Aorta (tissue), 5 donors: Measurements from ENCODE around the gene EYA3. TPM values are rescaled to one million over a fixed set of nuclear protein-coding genes. Genes with fewer than 3 reads are reported as not detected.
"Not testable (repeated sequence)": the region's sequence is repeated elsewhere in the genome, so short reads cannot be mapped to it uniquely, and the experiment has no call there.

Experiments used
- ATAC-seq: fragments of 200-7000 bp; cut with Tn5 transposase; one replicate; pipeline ENCODE4 v1.9.1; 2022; ENCODE audit warnings: moderate library complexity; ENCODE audit not compliant: low FRiP score
- DNase-seq, 2 donors: peaks; one replicate each; pipeline ENCODE4 v3.0.0-alpha.2; 2020
- H3K27ac ChIP-seq, 2 donors: one replicate each; pipeline ENCODE4 v1.5.1; 2013; ENCODE audit warnings: low read length in 2 of 2, mild to moderate bottlenecking in 2 of 2, moderate library complexity in 2 of 2, control low read depth in 1 of 2, inconsistent platforms in 1 of 2, low read depth in 1 of 2
- H3K27me3 ChIP-seq, 2 donors: one replicate each; pipeline ENCODE4 v1.6.1; 2013; ENCODE audit warnings: control low read depth in 1 of 2, low read length in 1 of 2, mild to moderate bottlenecking in 1 of 2, moderate library complexity in 1 of 2; ENCODE audit not compliant: insufficient read depth in 2 of 2, control insufficient read depth in 1 of 2
- H3K36me3 ChIP-seq, 2 donors: one replicate each; pipeline ENCODE4 v1.6.1; 2013; ENCODE audit warnings: control low read depth in 1 of 2, low read length in 1 of 2, mild to moderate bottlenecking in 1 of 2; ENCODE audit not compliant: insufficient read depth in 2 of 2, control insufficient read depth in 1 of 2
- H3K4me1 ChIP-seq, 2 donors: one replicate each; pipeline ENCODE4 v1.6.1; 2013; ENCODE audit warnings: low read length in 2 of 2, control low read depth in 1 of 2, mild to moderate bottlenecking in 1 of 2, moderate library complexity in 1 of 2; ENCODE audit not compliant: insufficient read depth in 2 of 2, control insufficient read depth in 1 of 2
- H3K4me3 ChIP-seq, 2 donors: one replicate each; pipeline ENCODE4 v1.5.1; 2013; ENCODE audit warnings: low read length in 2 of 2, control low read depth in 1 of 2, mild to moderate bottlenecking in 1 of 2
- H3K9me3 ChIP-seq: one replicate; pipeline ENCODE4 v1.6.1; 2013; ENCODE audit warnings: mild to moderate bottlenecking, low read length; ENCODE audit not compliant: control insufficient read depth
- WGBS, 2 donors: extraction: QIAGEN DNeasy Blood & Tissue Kit; methylation state at CpG; one replicate each; pipeline ENCODE4 v1.1.7; 2013; 5-methylcytosine and 5-hydroxymethylcytosine counted together
- intact Hi-C, 2 donors: fragments of 100-400 bp; cut with DNase I; formaldehyde crosslinking; loops; one replicate each; pipeline versions ENCODE4 v1.14.2 to v1.15.0; 2022
- polyA plus RNA-seq, 2 donors: library from polyadenylated mRNA; stranded (reverse); fragments of 200-250 nt; gene quantifications; one replicate each; pipeline ENCODE4 v1.2.3, GENCODE V29; 2013
- total RNA-seq, 2 donors: library from RNA; stranded (reverse); fragmentation: NEBNext Ultra II Directional; extraction: Animal tissue kit (Norgen Biotek cat#: 25700); gene quantifications; one replicate each; pipeline ENCODE4 v1.2.1, GENCODE V29; 2021
- donor health status: healthy with polysubstance abuse.
- donor health status: Bipolar disorder and iron deficiency.
- donor health status: DM: no; HTN: no; CAD: no.
- donor health status: DM: no; HTN: no; CAD: no.
- donor health status: DM: yes; HTN: yes; CAD: no.

EYA3 gene
- total and polyA plus RNA-seq, 4 donors, result 3.4 to 25.3 (median 12.9) TPM

DNA sequence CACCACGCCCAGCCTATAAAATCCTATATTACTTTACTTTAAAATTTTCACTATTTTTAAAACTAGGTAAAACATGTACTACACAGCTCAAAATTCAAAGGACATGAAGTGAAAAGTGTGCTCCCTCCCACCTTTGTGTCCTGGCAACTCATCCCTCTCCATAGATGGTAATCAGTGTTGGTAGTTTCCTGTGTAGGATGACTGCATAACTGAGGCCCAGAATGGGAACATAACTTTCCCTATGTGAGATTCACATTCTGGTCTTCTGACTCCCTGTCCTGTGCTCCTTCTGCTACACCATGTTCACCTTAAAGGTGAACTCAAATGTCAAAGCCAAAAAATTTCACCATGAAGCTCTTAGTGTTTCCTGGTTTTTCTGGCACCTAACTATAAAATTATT, 89.4 kb downstream of the EYA3 start:
- no peak overlapping the region for H3K27ac ChIP-seq
- ATAC-seq (no peak), DNase-seq (no peak)
- H3K4me1 ChIP-seq, result no peaks in the 10 kb centered on the region
- intact Hi-C loops, result no loop called here
- no peak overlapping the region for H3K4me3 ChIP-seq
- WGBS, 2 donors, result 96 to 98% methylated on average over 1 of the region's 1 CpG
- H3K27me3 ChIP-seq, result no peaks in the 10 kb centered on the region
- H3K36me3 ChIP-seq, result peaks cover 9 to 16% of the 10 kb centered on the region in 2 donors
- H3K9me3 ChIP-seq, result no peaks in the 10 kb centered on the region

DNA sequence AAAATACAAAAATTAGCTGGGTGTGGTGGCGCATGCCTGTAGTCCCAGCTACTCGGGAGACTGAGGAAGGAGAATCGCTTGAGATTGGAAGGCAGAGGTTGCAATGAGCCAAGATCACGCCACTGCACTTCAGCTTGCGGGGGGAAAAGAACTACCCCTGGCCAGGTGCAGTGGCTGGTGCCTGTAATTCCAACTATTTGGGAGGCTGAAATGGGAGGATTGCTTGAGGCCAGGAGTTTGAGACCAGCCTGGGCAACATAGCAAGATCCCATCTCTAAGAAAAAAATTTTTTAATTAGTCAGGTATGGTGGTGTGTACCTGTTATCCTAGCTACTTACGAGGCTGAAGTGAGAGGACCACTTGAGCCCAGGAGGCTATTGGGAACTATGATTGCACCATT, 93.9 kb downstream of the EYA3 start:
- H3K9me3 ChIP-seq, H3K4me1 ChIP-seq, ATAC-seq, H3K4me3 ChIP-seq, intact Hi-C loops, H3K27me3 ChIP-seq, DNase-seq, H3K27ac ChIP-seq: not testable (repeated sequence)
- 96 to 99% methylated on average over 6 of the region's 6 CpGs for WGBS, 2 donors
- peaks cover 10 to 20% of the 10 kb centered on the region in 2 donors for H3K36me3 ChIP-seq

DNA sequence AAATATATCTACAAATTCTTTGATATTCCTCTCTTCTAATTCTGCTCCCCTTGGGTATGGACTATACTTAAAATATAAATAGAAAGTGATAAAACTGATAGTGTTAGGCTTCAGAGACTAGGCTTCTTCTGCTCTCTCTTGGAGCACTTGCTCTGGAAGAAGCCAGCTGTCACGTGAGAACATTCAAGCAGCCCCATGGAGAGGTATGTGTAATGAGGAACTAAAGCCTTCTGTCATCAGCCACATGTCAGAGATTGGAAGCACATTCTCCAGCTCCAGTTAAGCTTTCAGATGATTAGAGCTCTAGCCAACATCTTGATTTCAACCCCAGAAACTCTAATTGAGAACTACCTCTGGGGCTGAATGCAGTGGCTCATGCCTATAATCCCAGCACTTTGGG, 94.3 kb downstream of the EYA3 start:
- peaks cover 9 to 23% of the 10 kb centered on the region in 2 donors for H3K36me3 ChIP-seq
- ATAC-seq, result no peak
- no peak overlapping the region for H3K4me3 ChIP-seq
- no peaks in the 10 kb centered on the region for H3K4me1 ChIP-seq
- H3K27ac ChIP-seq, result no peak overlapping the region
- H3K9me3 ChIP-seq, result no peaks in the 10 kb centered on the region
- WGBS, 2 donors, result 78 to 80% methylated on average over 1 of the region's 1 CpG
- no peak for DNase-seq
- no peaks in the 10 kb centered on the region for H3K27me3 ChIP-seq
- intact Hi-C loops, result no loop called here

DNA sequence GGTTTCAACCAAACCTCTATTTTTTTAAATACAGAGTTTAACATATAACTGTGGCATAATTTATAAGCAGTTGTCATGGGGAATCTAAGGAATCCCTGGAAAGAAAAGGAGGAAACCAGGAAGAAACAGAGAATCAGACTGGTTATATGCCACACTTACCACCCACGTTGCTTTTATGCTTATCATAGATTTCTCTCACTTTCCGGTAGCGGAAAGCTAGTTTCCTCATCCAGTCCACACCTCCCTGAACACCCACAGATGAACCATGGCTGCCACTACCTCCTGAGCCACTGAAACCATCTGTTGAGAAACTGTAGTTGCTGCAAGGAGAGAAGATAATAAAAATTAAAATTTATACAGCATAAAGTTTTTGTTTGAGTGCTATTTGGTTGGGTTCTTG, 95.2 kb downstream of the EYA3 start:
- Histone ChIP-seq H3K4me3 (no peak overlapping the region), H3K27me3 (no peaks in the 10 kb centered on the region), H3K27ac (no peak overlapping the region), H3K9me3 (no peaks in the 10 kb centered on the region), H3K4me1 (no peaks in the 10 kb centered on the region), H3K36me3 (peaks cover 9 to 26% of the 10 kb centered on the region in 2 donors)
- ATAC-seq (no peak), DNase-seq (no peak)
- WGBS, 2 donors, result 40 to 43% methylated on average over 3 of the region's 3 CpGs
- intact Hi-C loops, result no loop called here

DNA sequence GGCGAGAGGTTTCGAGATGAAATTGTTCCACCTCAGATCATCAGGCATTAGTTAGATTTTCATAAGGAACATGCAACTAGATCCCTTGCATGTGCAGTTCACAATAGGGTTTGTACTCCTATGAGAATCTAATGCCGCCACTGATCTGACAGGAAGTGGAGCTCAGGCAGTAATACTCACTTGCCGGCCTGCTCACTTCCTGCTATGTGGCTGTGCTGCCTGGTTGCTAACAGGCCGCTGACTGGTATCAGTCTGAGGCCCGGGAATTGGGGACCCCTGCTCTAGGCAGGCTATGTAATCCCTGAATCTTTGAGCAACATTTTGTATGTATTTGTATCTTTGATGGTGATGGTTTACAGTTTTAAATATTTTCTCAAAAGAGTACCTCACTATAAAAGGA, 96.1 kb downstream of the EYA3 start:
- H3K9me3 ChIP-seq, result no peaks in the 10 kb centered on the region
- no peak overlapping the region for H3K27ac ChIP-seq

DNA sequence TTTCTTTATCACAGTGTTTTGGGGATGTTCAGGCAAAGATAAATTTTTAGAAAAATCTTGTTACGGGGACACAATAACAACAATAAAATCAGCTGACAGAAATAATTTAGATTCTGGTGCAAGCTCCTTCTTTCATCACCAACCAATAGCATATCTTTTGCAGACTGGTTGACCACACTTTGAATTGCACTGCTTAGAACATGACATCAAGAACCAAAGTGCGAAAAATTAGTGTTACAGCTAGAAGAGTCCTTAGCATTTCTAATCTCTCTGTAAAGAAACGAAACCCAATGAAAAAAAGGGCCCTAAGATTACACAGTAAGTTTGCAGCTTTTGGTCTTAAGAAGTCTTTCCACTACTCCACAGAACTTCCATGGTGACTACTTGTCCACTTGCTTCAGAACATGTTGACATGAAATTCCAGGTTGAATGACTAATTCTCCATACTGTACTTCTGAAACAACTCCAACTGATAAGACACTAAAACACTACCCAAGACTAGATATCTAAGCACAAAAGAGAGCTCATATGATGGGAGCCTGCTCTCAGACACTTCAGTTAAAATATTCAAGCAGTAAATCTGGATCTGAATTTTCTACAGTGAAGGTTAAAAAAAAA, 97.4 kb downstream of the EYA3 start:
- Histone ChIP-seq H3K4me3 (no peak overlapping the region), H3K27me3 (no peaks in the 10 kb centered on the region), H3K9me3 (no peaks in the 10 kb centered on the region), H3K4me1 (no peaks in the 10 kb centered on the region), H3K36me3 (peaks cover 6 to 14% of the 10 kb centered on the region in 2 donors), H3K27ac (no peak overlapping the region)
- WGBS, 2 donors, result 93 to 94% methylated on average over 3 of the region's 3 CpGs
- intact Hi-C loops, result no loop called here
- ATAC-seq, result no peak
- no peak for DNase-seq

More for the DNA sequence above, 96.1 kb downstream of the EYA3 start:
- Histone ChIP-seq H3K4me1 (no peaks in the 10 kb centered on the region), H3K27me3 (no peaks in the 10 kb centered on the region), H3K4me3 (no peak overlapping the region), H3K36me3 (peaks cover 9 to 22% of the 10 kb centered on the region in 2 donors)
- intact Hi-C loops, result no loop called here
- whole genome bisulfite sequencing, 2 donors, result 76% methylated on average over 6 of the region's 6 CpGs
- ATAC-seq (no peak), DNase-seq (no peak)

DNA sequence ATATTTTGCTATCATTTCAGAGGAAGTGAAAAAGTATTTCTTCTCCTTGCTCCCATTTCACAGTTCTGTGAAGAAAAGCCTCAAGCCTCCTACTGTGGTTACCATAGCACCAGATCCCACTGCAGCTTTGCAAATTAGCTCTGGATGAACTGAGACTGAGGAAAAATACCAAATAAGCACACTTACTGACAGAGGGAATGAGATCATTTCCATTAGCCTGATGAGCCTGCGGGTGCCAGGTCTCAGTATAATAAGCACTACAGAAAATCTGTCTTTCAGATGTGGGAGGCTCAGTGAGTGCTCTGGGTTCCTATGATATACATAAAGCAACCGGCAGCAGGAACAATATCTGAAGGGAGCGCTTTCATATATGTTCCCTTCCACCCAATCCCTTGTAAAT, 107.3 kb downstream of the EYA3 start:
- ATAC-seq (no peak), DNase-seq (no peak)
- Histone ChIP-seq H3K27me3 (no peaks in the 10 kb centered on the region), H3K27ac (no peak overlapping the region), H3K4me1 (no peaks in the 10 kb centered on the region), H3K36me3 (no peaks in the 10 kb centered on the region), H3K4me3 (no peak overlapping the region), H3K9me3 (no peaks in the 10 kb centered on the region)
- WGBS, 2 donors, result 83 to 91% methylated on average over 3 of the region's 3 CpGs
- intact Hi-C loops, result no loop called here

DNA sequence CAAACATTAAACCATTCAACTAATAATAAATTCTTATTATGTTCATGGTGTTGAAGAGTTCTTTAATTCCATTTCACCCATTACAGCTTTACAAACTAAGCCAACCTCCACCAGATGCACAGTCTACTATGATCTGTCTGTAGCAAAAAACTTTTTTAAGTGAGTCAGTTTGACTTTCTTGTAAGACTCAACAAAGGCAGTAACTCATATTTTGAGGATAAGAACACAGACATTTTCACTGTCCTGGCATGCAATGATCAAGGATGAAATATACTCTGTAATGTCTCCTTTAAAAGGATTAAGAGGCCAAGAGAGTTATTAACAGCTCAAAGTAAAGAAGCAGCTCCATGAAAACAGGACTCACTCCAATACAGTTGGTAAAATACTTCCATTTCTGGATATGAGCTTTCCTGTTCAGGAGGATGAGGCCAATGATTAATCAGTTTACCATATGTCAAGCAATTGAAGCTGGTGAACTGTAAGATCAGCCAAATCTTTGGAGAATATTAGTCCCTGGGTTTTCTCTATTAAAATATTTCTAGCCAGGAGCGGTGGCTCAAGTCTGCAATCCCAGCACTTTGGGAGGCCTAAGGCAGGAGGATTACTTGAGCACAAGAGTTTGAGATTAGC, 108.1 kb downstream of the EYA3 start:
- ATAC-seq (no peak), DNase-seq (no peak)
- intact Hi-C loops, result no loop called here
- no peaks in the 10 kb centered on the region for H3K9me3 ChIP-seq
- no peak overlapping the region for H3K27ac ChIP-seq
- WGBS, 2 donors, result 89 to 93% methylated on average over 1 of the region's 1 CpG
- no peak overlapping the region for H3K4me3 ChIP-seq
- H3K4me1 ChIP-seq, result no peaks in the 10 kb centered on the region
- H3K36me3 ChIP-seq, result no peaks in the 10 kb centered on the region
- H3K27me3 ChIP-seq, result no peaks in the 10 kb centered on the region

DNA sequence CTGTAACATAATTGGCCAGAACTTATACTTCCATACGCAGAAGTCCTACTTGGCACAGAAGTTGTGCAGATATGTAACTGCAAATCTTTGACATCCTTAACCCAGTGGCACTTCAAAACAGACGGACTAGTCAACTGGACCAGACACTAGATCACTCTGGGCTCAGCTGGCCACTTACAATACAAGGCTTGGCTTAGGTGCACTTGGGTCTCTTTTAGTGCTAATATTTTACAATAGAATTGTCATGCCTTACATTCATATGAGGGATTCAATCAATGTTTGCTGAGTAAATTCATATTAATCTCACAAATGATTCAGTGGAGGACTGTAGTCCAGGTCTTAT, 108.6 kb downstream of the EYA3 start:
- no peaks in the 10 kb centered on the region for H3K36me3 ChIP-seq
- no peak for DNase-seq
- intact Hi-C loops, result loop anchor here in 1 of 2 donors (2.0 kb wide), 1 partner anchor 121 kb away; no protein-coding TSS in a partner anchor
- ATAC-seq, result no peak
- H3K27ac ChIP-seq, result no peak overlapping the region
- WGBS, 2 donors, result 18 to 21% methylated on average over 2 of the region's 2 CpGs
- H3K4me1 ChIP-seq, result no peaks in the 10 kb centered on the region
- no peaks in the 10 kb centered on the region for H3K27me3 ChIP-seq
- H3K4me3 ChIP-seq, result no peak overlapping the region
- no peaks in the 10 kb centered on the region for H3K9me3 ChIP-seq
